ENCODE measurements around the gene FTO.
"Not testable (repeated sequence)": the region's sequence is repeated elsewhere in the genome, so short reads cannot be mapped to it uniquely, and the experiment has no call there.

FTO gene

GRCh38 chr16:53703590-53704444, at the start of gene FTO, which contains the start of gene RPGRIP1L:
Gene FTO (plus strand): TSS chr16:53704156.
Gene RPGRIP1L (minus strand): TSS chr16:53703859. CDS start chr16:53700723, 3,136 bp downstream.
- peak; percentile 98 for DNase-seq (ENCODE audit: low read depth)

GRCh38 chr16:53654946-53655345, 49.0 kb upstream of the FTO start:
- no peak for DNase-seq (ENCODE audit: low read depth)

GRCh38 chr16:53662072-53662471, 41.9 kb upstream of the FTO start:
- DNase-seq (ENCODE audit: low read depth), result no peak

DNA sequence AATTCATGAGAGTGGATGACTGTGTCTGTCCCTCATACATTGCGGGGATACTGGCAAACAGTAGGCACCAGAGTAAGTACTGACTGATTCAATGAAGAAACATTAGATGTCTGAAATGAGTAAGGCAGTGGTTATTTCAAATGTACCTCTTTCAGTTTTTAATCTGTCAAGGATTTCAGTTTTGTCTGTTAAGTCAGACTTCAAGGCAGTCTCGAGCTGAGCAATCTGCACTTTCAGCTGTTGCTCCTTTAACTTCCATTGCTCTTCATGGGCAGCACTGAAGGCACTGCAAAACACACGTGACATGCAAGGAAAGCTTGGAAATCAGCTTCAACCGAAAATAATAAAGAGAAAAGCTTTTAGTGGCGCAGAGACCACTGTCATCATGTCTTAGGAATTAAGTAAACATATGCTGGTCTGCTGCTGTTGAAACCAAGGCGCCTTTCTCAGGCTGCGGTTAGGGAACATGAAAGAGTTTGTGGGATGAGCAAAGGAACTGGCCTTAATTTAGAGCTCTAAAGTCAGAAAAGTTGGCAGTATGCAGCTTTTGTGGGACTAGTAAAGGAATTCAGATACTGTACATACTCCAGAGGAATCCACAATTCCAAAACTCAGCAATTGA, 39.1 kb upstream of the FTO start:
- DNase-seq (ENCODE audit: low read depth), result peak; percentile 80

DNA sequence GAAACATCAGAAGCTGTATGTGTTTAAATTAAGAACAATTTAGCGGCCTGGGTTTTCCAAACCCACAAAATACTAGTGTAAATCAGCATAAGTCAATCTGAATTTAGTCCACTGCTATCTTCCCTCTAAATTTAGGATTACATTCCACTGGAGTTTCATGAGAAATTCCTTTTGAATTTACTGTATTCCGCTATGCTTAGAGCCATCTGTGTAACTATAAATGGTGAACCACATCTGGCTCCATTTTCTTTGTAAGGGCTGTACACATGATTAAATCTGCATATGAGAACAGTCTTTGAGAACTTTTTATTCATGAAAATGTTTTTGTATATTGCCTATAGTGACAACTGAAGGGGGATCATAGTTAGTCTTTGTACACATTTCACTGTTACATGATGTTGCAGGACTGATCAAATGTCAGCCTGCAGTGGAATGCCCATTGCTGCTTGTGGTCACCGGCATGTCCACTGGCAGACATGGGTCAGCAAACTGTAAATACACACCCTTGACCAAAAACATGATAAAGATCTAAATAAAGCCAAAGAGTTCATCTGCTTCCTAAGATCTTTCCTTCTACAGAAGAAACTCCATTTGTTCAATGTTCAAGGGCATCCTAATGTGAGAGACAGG, 37.1 kb upstream of the FTO start:
- no peak for DNase-seq (ENCODE audit: low read depth)

GRCh38 chr16:53668869-53669268, 35.1 kb upstream of the FTO start:
- DNase-seq (ENCODE audit: low read depth), result no peak

GRCh38 chr16:53672461-53672860, 31.5 kb upstream of the FTO start:
- no peak for DNase-seq (ENCODE audit: low read depth)

GRCh38 chr16:53673189-53673588, 30.8 kb upstream of the FTO start:
- no peak for DNase-seq (ENCODE audit: low read depth)

- no peak for DNase-seq (ENCODE audit: low read depth)
These were observed 25.8 kb upstream of the FTO start for GRCh38 chr16:53678155-53678554.

GRCh38 chr16:53678756-53679343, 25.1 kb upstream of the FTO start:
- DNase-seq (ENCODE audit: low read depth), result no peak

DNA sequence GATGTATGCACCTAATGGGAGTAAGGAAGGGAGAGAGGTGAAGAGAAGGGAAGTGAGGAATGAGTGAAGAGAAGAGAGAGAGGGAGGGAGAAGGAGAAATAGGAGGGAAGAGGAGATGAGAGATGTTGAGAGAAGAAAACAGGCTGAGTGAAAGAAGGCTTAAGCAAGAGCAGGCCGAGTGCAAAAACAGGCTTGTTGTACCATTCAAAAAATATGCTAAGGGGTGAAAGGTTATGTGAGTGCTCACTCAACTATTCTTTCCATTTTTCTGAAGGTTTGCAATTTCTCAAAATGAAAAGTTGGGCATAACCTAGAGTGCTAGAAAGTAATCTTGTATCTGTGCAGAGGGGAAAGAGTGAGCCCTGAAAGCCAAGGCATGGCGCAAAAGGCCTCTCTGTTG, 23.2 kb upstream of the FTO start:
- no peak for DNase-seq (ENCODE audit: low read depth)

DNA sequence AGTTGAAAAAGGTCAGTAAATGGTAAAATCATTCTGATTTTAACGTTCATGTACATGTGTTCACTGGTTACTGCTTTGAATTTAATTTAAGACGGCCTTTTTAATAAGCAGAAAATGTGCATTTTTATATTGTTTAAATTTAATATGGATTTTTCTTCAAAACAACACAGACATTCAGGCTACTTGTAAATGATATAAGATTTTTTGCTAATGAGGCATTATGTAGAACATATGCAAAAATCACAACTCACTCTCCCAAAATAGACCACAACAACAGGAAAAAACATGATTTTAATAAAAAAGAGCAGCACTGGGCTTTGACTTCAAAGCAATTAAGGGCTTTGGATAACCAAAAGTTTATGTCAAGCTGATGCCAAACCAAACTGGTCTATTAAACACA, 22.6 kb upstream of the FTO start:
- DNase-seq (ENCODE audit: low read depth), result no peak

DNA sequence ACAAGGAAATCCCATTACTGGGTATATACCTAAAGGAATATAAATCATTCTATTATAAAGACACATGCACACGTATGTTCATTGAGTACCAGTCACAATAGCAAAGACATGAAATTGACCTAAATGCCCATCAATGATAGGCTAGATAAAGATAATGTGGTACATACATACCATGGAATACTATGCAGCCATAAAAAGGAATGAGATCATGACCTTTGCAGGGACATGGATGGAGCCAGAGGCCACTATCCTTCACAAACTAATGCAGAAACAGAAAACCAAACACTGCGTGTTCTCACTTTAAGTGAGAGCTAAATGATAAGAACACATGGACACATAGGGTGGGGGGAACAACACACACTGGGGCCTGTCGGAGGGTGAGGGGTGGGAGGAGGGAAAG, 18.6 kb upstream of the FTO start:
- DNase-seq (ENCODE audit: low read depth), result not testable (repeated sequence)

GRCh38 chr16:53686710-53687109, 17.2 kb upstream of the FTO start:
- DNase-seq (ENCODE audit: low read depth), result no peak

DNA sequence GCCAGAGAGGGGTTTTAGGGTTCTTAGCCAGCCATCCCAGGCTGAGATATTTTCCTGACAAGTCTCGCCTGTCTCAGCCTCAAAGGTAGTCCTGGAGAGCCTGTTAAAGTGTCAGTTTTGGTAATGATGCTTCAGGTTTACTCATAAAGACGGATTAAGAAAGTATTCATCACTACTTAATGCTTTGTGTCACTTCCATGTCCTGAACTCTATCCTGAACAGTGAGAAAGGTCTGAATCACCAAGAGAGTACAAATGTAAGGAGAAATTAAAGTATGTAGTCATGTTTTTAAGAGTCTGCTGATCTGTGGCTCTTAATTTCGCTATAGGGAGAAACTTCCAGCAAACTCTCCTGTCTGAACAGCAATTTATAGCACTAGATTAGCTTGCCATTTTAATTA, 14.3 kb upstream of the FTO start:
- no peak for DNase-seq (ENCODE audit: low read depth)

GRCh38 chr16:53690771-53691170, 13.2 kb upstream of the FTO start:
- DNase-seq (ENCODE audit: low read depth), result no peak

DNA sequence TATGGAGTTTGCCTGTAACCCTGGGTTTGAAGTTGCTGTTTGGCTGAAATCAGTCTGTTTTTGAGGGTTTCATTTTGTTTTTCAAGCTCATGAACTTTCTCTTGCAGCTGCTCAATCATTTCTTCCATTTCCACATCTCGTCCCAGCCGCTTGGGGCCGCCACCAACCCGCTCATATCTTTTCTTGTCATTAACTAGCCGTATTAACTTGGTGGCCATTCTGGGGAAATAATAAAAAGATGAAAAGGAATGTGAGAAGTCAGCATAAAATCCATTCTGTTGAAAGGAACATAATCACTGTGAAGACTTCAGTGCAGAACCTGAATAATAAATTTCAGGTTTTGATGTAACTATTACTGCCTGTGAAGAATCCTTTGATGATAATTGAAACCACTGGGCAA, 11.8 kb upstream of the FTO start:
- DNase-seq (ENCODE audit: low read depth), result no peak

- DNase-seq (ENCODE audit: low read depth), result no peak
These were observed 10.6 kb upstream of the FTO start for GRCh38 chr16:53693320-53693719.

- DNase-seq (ENCODE audit: low read depth), result peak; percentile 48
These were observed 8.9 kb upstream of the FTO start for GRCh38 chr16:53695070-53695469.

- DNase-seq (ENCODE audit: low read depth), result not testable (repeated sequence)
These were observed 5.7 kb upstream of the FTO start for GRCh38 chr16:53698271-53698670.

DNA sequence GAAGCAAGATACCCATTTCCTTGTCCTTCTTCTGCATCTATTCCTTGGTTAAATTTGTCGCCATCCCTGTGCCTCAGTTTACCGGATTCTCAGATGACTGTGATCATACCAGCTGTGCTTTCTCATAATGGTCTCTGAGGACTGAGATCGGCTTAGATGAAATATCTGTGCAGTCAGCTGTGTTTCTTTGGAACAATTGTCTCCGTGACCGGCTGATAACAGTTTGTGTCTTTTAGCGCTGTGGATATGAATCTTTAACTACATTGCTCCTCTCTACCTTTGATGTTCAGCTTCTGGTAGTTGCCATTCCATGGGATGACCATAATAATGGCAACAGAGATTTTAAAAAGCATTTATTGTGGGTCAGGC, 473 bp downstream of the FTO start:
- DNase-seq (ENCODE audit: low read depth), result no peak

DNA sequence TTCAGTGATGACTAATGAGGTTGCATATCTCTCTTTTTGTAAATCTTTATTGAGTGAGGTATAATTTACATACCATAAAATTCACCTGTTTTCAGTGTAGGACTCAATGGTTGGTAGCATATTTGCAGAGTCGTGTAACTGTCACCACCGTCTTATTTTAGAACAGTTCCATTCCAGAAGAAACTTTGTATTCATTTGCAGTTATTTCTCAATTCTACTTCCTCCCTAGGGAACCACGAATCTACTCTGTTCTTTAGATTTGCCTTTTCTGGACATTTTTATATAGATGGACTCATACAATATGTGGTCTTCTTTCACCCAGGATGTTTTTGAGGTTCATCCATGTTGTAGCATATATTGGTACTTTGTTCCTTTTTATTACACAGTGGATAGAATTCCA, 3.7 kb downstream of the FTO start:
- DNase-seq (ENCODE audit: low read depth), result no peak

- no peak for DNase-seq (ENCODE audit: low read depth)
These were observed 4.5 kb downstream of the FTO start for GRCh38 chr16:53708490-53708889.
